ENCODE measurements around the gene HEXB. TPM values are rescaled to one million over a fixed set of nuclear protein-coding genes. Genes with fewer than 3 reads are reported as not detected.

The HEXB gene
- total and polyA plus RNA-seq, 2 of the 13 experiments (the other 11 are each of a cell fraction or from before 2014, with no cell fraction given): 100 to 104 TPM

- TF ChIP-seq ATF4 (CRISPR knock-in tag; IDR thresholded peaks at IDR 0.05) (peak in 1 of 2 experiments; percentile 82; a peak in 2 of 4 replicates), CEBPB (IDR thresholded peaks at IDR 0.05; ENCODE audit: borderline replicate concordance, low read depth, low read length) (no peak), NFE2L2 (IDR thresholded peaks at IDR 0.05; ENCODE audit: low read length) (no peak), SMAD3 (CRISPR knock-in tag; IDR thresholded peaks at IDR 0.05) (no peak; the same call in none of the 2 replicates), ZNF138 (CRISPR knock-in tag; IDR thresholded peaks at IDR 0.05; ENCODE audit: low read depth) (peak; percentile 98), CENPT (CRISPR knock-in tag; IDR thresholded peaks at IDR 0.05; ENCODE audit: low read depth) (no peak; the same call in 1 of the 2 replicates), FOXA1 (IDR thresholded peaks at IDR 0.05) (no peak), FOXA1 (CRISPR knock-in tag; IDR thresholded peaks at IDR 0.05) (peak; percentile 50; the same call in 1 of the 2 replicates), MATR3 (CRISPR knock-in tag; IDR thresholded peaks at IDR 0.05) (no peak), ZNF512 (CRISPR knock-in tag; IDR thresholded peaks at IDR 0.05) (no peak), NFKBIZ (CRISPR knock-in tag; IDR thresholded peaks at IDR 0.05) (peak; percentile 88; the same call in 1 of the 2 replicates), CEBPG (CRISPR knock-in tag; IDR thresholded peaks at IDR 0.05) (no peak), SATB2 (CRISPR knock-in tag; IDR thresholded peaks at IDR 0.05) (no peak), ZNF230 (CRISPR knock-in tag; IDR thresholded peaks at IDR 0.05) (peak; percentile 52; the same call in 1 of the 2 replicates), HNRNPH1 (optimal IDR thresholded peaks at IDR 0.05; ENCODE audit: low read depth, low read length) (no peak), AKAP8 (CRISPR knock-in tag; IDR thresholded peaks at IDR 0.05) (peak; percentile 82; the same call in 1 of the 2 replicates), U2AF1 (optimal IDR thresholded peaks at IDR 0.05; ENCODE audit: low read depth, low read length) (no peak), GFI1 (CRISPR knock-in tag; IDR thresholded peaks at IDR 0.05; ENCODE audit: borderline replicate concordance) (peak; percentile 79), ZNF33A (CRISPR knock-in tag; IDR thresholded peaks at IDR 0.05; ENCODE audit: borderline replicate concordance) (no peak), ZNF451 (CRISPR knock-in tag; IDR thresholded peaks at IDR 0.05) (no peak), PCBP2 (optimal IDR thresholded peaks at IDR 0.05; ENCODE audit: low read depth, low read length, poor library complexity, severe bottlenecking) (no peak)
- TF ChIP-seq, protein P1, sequence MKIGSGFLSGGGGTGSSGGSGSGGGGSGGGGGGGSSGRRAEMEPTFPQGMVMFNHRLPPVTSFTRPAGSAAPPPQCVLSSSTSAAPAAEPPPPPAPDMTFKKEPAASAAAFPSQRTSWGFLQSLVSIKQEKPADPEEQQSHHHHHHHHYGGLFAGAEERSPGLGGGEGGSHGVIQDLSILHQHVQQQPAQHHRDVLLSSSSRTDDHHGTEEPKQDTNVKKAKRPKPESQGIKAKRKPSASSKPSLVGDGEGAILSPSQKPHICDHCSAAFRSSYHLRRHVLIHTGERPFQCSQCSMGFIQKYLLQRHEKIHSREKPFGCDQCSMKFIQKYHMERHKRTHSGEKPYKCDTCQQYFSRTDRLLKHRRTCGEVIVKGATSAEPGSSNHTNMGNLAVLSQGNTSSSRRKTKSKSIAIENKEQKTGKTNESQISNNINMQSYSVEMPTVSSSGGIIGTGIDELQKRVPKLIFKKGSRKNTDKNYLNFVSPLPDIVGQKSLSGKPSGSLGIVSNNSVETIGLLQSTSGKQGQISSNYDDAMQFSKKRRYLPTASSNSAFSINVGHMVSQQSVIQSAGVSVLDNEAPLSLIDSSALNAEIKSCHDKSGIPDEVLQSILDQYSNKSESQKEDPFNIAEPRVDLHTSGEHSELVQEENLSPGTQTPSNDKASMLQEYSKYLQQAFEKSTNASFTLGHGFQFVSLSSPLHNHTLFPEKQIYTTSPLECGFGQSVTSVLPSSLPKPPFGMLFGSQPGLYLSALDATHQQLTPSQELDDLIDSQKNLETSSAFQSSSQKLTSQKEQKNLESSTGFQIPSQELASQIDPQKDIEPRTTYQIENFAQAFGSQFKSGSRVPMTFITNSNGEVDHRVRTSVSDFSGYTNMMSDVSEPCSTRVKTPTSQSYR (CRISPR knock-in tag; IDR thresholded peaks at IDR 0.05; ENCODE audit: borderline replicate concordance): peak; percentile 55; the same call in 1 of the 2 replicates
Observed at GRCh38 chr5:74640450-74640953, 44.5 kb upstream of the HEXB start, which contains the start of gene ENC1 (continued).

Data from HepG2 (cell line).